Lower lobe of right lung (tissue), 2 donors: ENCODE data around the gene WFDC9. TPM values are rescaled to one million over a fixed set of nuclear protein-coding genes. Genes with fewer than 3 reads are reported as not detected.
"Not testable (repeated sequence)": the region's sequence is repeated elsewhere in the genome, so short reads cannot be mapped to it uniquely, and the experiment has no call there.

ENCODE experiments used
- ATAC-seq, 2 donors: fragments of 200-7000 bp; cut with Tn5 transposase; one replicate each; pipeline ENCODE4 v1.9.1; 2020 to 2022; ENCODE audit warnings: mild to moderate bottlenecking in 2 of 2, moderate library complexity in 2 of 2
- DNase-seq: peaks from one replicate; pipeline ENCODE4 v3.0.0-alpha.2; 2020
- H3K27ac ChIP-seq: fragments of 200-600 bp; one replicate; pipeline ENCODE4 v1.8.0; 2022
- H3K27me3 ChIP-seq: fragments of 200-600 bp; one replicate; pipeline ENCODE4 v1.8.0; 2022; ENCODE audit warnings: low read depth
- H3K36me3 ChIP-seq: fragments of 200-600 bp; one replicate; pipeline ENCODE4 v1.8.0; 2022; ENCODE audit warnings: mild to moderate bottlenecking
- H3K4me1 ChIP-seq: fragments of 200-600 bp; one replicate; pipeline ENCODE4 v1.8.0; 2022
- H3K4me3 ChIP-seq: fragments of 200-600 bp; one replicate; pipeline ENCODE4 v1.8.0; 2022; ENCODE audit warnings: mild to moderate bottlenecking
- H3K9me3 ChIP-seq: fragments of 200-600 bp; one replicate; pipeline ENCODE4 v1.8.0; 2022
- CTCF ChIP-seq: fragments of 200-600 bp; IDR thresholded peaks from one replicate; pipeline ENCODE4 v1.8.0; 2022; ENCODE audit warnings: antibody characterized with exemption, mild to moderate bottlenecking
- intact Hi-C: fragments of 100-400 bp; cut with DNase I; formaldehyde crosslinking; loops from one replicate; pipeline ENCODE4 v1.11.0; 2022
- total RNA-seq: library from RNA; stranded (reverse); fragmentation: NEBNext Ultra II Directional; extraction: Animal tissue kit (Norgen Biotek cat#: 25700); gene quantifications from one replicate; pipeline ENCODE4 v1.2.1, GENCODE V29; 2021
- donor health status: DM: no; HTN: yes; CAD: no; lungs with severe emphysema.

Gene WFDC9
- total RNA-seq, 1 donor from 2014 or later: not detected

DNA sequence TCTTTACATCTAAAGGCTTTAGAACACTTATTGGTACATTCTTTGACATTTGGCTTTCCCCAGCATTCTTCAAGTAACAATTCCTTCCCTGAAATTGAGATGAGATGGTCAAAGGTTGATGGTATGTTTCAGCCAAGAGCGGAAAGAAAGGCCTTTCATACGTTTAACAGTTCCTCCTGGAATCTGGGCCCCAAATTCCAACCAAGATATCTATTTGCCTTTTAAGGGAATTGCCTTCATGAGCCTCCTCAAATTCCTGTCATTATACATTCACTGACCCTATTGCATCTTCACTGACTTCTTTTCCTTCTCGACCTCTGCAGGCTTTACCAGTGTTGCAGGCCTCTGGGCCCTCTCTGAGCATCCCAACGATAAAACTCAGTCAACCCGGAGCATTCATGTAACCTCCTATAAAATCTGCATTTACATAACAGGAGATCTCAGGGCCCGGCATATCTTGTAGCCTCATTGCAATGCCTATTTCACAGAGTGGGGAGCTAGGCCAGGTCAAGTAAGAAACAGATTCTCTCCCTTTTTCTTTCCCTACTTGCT lies 18.3 kb upstream of the WFDC9 start:
- ATAC-seq (no peak), DNase-seq (no peak)
- TF ChIP-seq CTCF: no peak
- no peaks in the 10 kb centered on the region for H3K36me3 ChIP-seq
- no peak overlapping the region for H3K27ac ChIP-seq
- H3K4me3 ChIP-seq: no peak overlapping the region
- H3K9me3 ChIP-seq: no peaks in the 10 kb centered on the region
- H3K4me1 ChIP-seq: peaks cover 4% of the 10 kb centered on the region
- intact Hi-C loops: no loop called here
- no peaks in the 10 kb centered on the region for H3K27me3 ChIP-seq

DNA sequence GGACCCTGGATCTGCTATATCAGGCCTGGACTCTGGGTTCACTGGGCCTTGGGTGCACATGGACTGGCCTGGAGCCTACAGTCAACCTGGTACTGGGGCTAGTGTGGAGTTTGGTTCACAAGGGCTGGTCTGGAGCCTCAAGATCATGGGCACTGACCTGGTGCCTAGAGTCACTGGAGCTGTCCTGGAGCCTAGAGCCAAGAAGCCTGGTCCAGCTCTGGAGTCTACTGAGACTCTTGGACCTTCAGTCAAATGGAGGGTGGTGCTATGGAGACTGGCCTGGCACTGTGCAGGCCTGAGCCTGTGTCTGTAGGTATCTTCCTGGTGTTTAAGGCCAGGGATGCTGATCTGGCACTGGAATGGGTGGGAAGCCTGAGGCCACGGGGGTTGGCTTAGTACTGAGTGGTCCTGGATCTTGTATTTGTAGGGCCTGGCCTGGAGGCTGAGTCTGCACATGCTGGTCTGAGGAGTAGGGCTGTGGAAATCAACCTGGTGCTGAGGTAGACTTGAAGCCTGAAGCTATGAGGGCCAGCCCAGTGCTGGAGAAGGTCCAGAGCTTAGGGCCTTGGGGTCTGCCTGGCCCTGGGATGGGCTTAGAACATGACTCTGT lies 16.5 kb upstream of the WFDC9 start:
- H3K4me3 ChIP-seq: no peak overlapping the region
- no peaks in the 10 kb centered on the region for H3K27me3 ChIP-seq
- ATAC-seq (peak; percentile 16 to 35), DNase-seq (no peak)
- no peaks in the 10 kb centered on the region for H3K36me3 ChIP-seq
- peaks cover 4% of the 10 kb centered on the region for H3K4me1 ChIP-seq
- no peaks in the 10 kb centered on the region for H3K9me3 ChIP-seq
- H3K27ac ChIP-seq: no peak overlapping the region
- no peak for TF ChIP-seq CTCF
- intact Hi-C loops: no loop called here

- intact Hi-C loops: no loop called here
- Histone ChIP-seq H3K36me3 (no peaks in the 10 kb centered on the region), H3K4me1 (peaks cover 4% of the 10 kb centered on the region), H3K9me3 (no peaks in the 10 kb centered on the region), H3K27me3 (no peaks in the 10 kb centered on the region), H3K4me3 (no peak overlapping the region), H3K27ac (no peak overlapping the region)
- TF ChIP-seq CTCF: no peak
- no peak for ATAC-seq
- no peak for DNase-seq
These were observed 15.8 kb upstream of the WFDC9 start for GRCh38 chr20:45646875-45647274.

- intact Hi-C loops, H3K36me3 ChIP-seq, DNase-seq: not testable (repeated sequence)
These were observed 14.8 kb upstream of the WFDC9 start for GRCh38 chr20:45645869-45646268.

DNA sequence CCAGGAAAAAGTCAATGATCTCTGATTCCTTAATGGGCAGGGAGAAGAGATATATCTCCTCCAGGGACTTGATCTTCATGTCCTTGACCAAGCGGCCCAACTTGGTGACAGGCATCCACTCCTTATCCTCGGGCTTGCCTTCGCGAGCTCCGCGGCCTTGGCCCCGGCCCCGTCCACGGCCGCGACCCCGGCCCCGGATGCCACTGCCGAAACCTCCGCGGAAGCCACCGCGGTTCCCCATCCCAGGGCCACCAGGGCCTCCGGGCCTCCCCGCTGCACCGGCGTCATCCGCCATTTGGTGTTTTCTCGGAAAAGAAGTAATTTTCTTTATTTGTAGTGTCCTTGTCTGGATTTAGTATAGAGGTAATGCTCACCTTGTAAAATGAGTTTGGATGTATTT lies 10.0 kb upstream of the WFDC9 start:
- H3K4me1 ChIP-seq, H3K9me3 ChIP-seq, ATAC-seq, DNase-seq, intact Hi-C loops, H3K36me3 ChIP-seq, H3K4me3 ChIP-seq, H3K27me3 ChIP-seq, H3K27ac ChIP-seq: not testable (repeated sequence)

More at GRCh38 chr20:45645869-45646268, 14.8 kb upstream of the WFDC9 start:
- ATAC-seq, H3K9me3 ChIP-seq, H3K27ac ChIP-seq, H3K27me3 ChIP-seq, H3K4me1 ChIP-seq, H3K4me3 ChIP-seq: not testable (repeated sequence)

- Histone ChIP-seq H3K36me3 (no peaks in the 10 kb centered on the region), H3K27ac (no peak overlapping the region), H3K4me1 (no peaks in the 10 kb centered on the region), H3K27me3 (no peaks in the 10 kb centered on the region), H3K4me3 (no peak overlapping the region), H3K9me3 (no peaks in the 10 kb centered on the region)
- no peak for TF ChIP-seq CTCF
- no peak for ATAC-seq
- no peak for DNase-seq
- intact Hi-C loops: no loop called here
These were observed 8.6 kb upstream of the WFDC9 start for GRCh38 chr20:45639687-45640086.
